ENCODE data around the gene FAM184B.

FAM184B gene

DNA sequence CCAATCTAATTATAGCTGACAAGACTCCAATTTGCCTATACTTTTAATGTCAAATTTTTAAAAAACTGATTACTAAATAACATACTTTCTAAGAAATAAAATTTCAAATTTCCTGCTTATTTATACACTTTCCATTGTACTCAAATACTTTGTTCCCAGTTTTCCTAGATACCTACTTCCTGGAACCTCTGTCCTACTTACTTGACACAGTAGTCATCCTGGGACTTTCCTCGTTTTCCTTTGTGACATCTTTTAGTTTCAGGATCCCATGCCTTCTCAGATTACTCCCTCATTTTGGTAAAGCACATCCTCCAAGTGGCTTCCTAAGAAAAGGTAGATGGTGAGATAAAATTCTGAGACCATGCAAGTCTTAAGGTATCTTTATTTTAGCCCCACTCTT, 13.3 kb upstream of the FAM184B start:
- no peak overlapping the region for H3K4me3 ChIP-seq (ENCODE audit: low read depth, low read length)
- no peak overlapping the region for H3K27ac ChIP-seq (ENCODE audit: extremely low read depth, low read depth, low read length)
- no peak for TF ChIP-seq ZNF19 (tag by site-specific recombination; IDR thresholded peaks at IDR 0.05; ENCODE audit: low read depth)
- no peak for TF ChIP-seq TRIM28 (IDR thresholded peaks at IDR 0.05; ENCODE audit: borderline replicate concordance, low read length)
- TF ChIP-seq SALL2 (tag by site-specific recombination; IDR thresholded peaks at IDR 0.05; ENCODE audit: borderline replicate concordance) = no peak
- TF ChIP-seq ZNF48 (tag by site-specific recombination; IDR thresholded peaks at IDR 0.05) = no peak
- TF ChIP-seq ZNF501 (tag by site-specific recombination; IDR thresholded peaks at IDR 0.05) = no peak
- TF ChIP-seq, protein P1, sequence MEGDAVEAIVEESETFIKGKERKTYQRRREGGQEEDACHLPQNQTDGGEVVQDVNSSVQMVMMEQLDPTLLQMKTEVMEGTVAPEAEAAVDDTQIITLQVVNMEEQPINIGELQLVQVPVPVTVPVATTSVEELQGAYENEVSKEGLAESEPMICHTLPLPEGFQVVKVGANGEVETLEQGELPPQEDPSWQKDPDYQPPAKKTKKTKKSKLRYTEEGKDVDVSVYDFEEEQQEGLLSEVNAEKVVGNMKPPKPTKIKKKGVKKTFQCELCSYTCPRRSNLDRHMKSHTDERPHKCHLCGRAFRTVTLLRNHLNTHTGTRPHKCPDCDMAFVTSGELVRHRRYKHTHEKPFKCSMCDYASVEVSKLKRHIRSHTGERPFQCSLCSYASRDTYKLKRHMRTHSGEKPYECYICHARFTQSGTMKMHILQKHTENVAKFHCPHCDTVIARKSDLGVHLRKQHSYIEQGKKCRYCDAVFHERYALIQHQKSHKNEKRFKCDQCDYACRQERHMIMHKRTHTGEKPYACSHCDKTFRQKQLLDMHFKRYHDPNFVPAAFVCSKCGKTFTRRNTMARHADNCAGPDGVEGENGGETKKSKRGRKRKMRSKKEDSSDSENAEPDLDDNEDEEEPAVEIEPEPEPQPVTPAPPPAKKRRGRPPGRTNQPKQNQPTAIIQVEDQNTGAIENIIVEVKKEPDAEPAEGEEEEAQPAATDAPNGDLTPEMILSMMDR (tag by site-specific recombination; IDR thresholded peaks at IDR 0.05) = no peak
- no peak for TF ChIP-seq SCRT2 (tag by site-specific recombination; IDR thresholded peaks at IDR 0.05)
- TF ChIP-seq REPIN1 (tag by site-specific recombination; IDR thresholded peaks at IDR 0.05; ENCODE audit: low read depth) = no peak
- TF ChIP-seq, protein P2, sequence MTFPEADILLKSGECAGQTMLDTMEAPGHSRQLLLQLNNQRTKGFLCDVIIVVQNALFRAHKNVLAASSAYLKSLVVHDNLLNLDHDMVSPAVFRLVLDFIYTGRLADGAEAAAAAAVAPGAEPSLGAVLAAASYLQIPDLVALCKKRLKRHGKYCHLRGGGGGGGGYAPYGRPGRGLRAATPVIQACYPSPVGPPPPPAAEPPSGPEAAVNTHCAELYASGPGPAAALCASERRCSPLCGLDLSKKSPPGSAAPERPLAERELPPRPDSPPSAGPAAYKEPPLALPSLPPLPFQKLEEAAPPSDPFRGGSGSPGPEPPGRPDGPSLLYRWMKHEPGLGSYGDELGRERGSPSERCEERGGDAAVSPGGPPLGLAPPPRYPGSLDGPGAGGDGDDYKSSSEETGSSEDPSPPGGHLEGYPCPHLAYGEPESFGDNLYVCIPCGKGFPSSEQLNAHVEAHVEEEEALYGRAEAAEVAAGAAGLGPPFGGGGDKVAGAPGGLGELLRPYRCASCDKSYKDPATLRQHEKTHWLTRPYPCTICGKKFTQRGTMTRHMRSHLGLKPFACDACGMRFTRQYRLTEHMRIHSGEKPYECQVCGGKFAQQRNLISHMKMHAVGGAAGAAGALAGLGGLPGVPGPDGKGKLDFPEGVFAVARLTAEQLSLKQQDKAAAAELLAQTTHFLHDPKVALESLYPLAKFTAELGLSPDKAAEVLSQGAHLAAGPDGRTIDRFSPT (tag by site-specific recombination; IDR thresholded peaks at IDR 0.05) = no peak
- TF ChIP-seq, protein P3, sequence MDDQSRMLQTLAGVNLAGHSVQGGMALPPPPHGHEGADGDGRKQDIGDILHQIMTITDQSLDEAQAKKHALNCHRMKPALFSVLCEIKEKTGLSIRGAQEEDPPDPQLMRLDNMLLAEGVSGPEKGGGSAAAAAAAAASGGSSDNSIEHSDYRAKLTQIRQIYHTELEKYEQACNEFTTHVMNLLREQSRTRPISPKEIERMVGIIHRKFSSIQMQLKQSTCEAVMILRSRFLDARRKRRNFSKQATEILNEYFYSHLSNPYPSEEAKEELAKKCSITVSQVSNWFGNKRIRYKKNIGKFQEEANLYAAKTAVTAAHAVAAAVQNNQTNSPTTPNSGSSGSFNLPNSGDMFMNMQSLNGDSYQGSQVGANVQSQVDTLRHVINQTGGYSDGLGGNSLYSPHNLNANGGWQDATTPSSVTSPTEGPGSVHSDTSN (CRISPR knock-in tag; IDR thresholded peaks at IDR 0.05) = no peak
- peaks cover 5 to 18% of the 10 kb centered on the region in 2 experiments; a peak in 2 of 3 replicates for H3K36me3 ChIP-seq (ENCODE audit: control insufficient read depth in 2 of 2, insufficient read depth in 1 of 2, low read length in 2 of 2)
- H3K9me3 ChIP-seq (ENCODE audit: control insufficient read depth, insufficient read depth, low read depth, low read length) = no peaks in the 10 kb centered on the region
- H3K4me1 ChIP-seq (ENCODE audit: control insufficient read depth, insufficient read depth, low read length) = no peaks in the 10 kb centered on the region
- CTCF ChIA-PET = no interaction called here
- POLR2A ChIA-PET = no interaction called here

DNA sequence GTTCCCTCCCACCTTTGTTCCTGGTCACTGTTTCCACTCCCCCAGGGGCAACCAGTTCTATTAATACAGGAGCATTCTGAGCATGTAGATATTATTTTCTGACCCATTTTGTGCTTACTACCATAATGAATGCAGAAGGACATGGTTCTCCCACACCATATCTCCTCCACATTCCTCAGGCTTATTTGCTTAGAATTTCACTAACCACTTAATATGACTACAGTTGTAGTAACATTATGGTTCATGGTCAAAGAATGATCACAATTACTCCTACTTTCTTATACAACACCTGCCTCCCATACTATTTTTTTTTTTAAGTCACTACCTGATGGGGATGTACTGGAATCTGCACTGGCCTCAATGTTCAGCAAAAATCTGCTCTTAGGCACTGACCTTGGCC, 7.5 kb upstream of the FAM184B start:
- Histone ChIP-seq H3K27ac (ENCODE audit: extremely low read depth, low read depth, low read length) (no peak overlapping the region), H3K9me3 (ENCODE audit: control insufficient read depth, insufficient read depth, low read depth, low read length) (no peaks in the 10 kb centered on the region), H3K4me3 (ENCODE audit: low read depth, low read length) (no peak overlapping the region), H3K4me1 (ENCODE audit: control insufficient read depth, insufficient read depth, low read length) (no peaks in the 10 kb centered on the region), H3K36me3 (ENCODE audit: control insufficient read depth in 2 of 2, insufficient read depth in 1 of 2, low read length in 2 of 2) (peaks cover 0 to 5% of the 10 kb centered on the region in 2 experiments; a peak in 1 of 3 replicates)
- ChIA-PET CTCF (interaction anchor here (1.8 kb wide), 1 partner anchor 19 kb away, joined by 6 read pairs; no protein-coding TSS in a partner anchor), POLR2A (no interaction called here)
- no peak for TF ChIP-seq ZNF274 (IDR thresholded peaks at IDR 0.05; ENCODE audit: low read length)
- no peak for TF ChIP-seq ZNF274 (tag by site-specific recombination; IDR thresholded peaks at IDR 0.05; ENCODE audit: borderline replicate concordance)
- no peak for TF ChIP-seq ZNF366 (tag by site-specific recombination; conservative IDR thresholded peaks at IDR 0.05)
- no peak for TF ChIP-seq ZNF707 (tag by site-specific recombination; IDR thresholded peaks at IDR 0.05)
- TF ChIP-seq, protein P4, sequence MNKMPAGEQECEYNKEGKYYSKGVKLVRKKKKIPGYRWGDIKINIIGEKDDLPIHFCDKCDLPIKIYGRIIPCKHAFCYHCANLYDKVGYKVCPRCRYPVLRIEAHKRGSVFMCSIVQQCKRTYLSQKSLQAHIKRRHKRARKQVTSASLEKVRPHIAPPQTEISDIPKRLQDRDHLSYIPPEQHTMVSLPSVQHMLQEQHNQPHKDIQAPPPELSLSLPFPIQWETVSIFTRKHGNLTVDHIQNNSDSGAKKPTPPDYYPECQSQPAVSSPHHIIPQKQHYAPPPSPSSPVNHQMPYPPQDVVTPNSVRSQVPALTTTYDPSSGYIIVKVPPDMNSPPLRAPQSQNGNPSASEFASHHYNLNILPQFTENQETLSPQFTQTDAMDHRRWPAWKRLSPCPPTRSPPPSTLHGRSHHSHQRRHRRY (tag by site-specific recombination; IDR thresholded peaks at IDR 0.05) = no peak
- no peak for TF ChIP-seq BCL11A (tag by site-specific recombination; IDR thresholded peaks at IDR 0.05; ENCODE audit: low read depth)
- no peak for TF ChIP-seq ZNF610 (tag by site-specific recombination; IDR thresholded peaks at IDR 0.05; ENCODE audit: borderline replicate concordance)
- TF ChIP-seq MEIS1 (CRISPR knock-in tag; IDR thresholded peaks at IDR 0.05; ENCODE audit: borderline replicate concordance) = no peak
- TF ChIP-seq ZNF555 (tag by site-specific recombination; conservative IDR thresholded peaks at IDR 0.05) = no peak
- no peak for TF ChIP-seq ZSCAN30 (tag by site-specific recombination; IDR thresholded peaks at IDR 0.05)
- TF ChIP-seq, protein P5, sequence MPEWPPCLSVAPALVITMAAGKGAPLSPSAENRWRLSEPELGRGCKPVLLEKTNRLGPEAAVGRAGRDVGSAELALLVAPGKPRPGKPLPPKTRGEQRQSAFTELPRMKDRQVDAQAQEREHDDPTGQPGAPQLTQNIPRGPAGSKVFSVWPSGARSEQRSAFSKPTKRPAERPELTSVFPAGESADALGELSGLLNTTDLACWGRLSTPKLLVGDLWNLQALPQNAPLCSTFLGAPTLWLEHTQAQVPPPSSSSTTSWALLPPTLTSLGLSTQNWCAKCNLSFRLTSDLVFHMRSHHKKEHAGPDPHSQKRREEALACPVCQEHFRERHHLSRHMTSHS (tag by site-specific recombination; IDR thresholded peaks at IDR 0.05) = no peak
- no peak for TF ChIP-seq ZNF48 (tag by site-specific recombination; IDR thresholded peaks at IDR 0.05)
- TF ChIP-seq ZEB2 (tag by site-specific recombination; IDR thresholded peaks at IDR 0.05) = no peak
- TF ChIP-seq OSR2 (tag by site-specific recombination; IDR thresholded peaks at IDR 0.05) = no peak
- TF ChIP-seq ZNF140 (tag by site-specific recombination; IDR thresholded peaks at IDR 0.05) = no peak
- TF ChIP-seq ZNF660 (tag by site-specific recombination; IDR thresholded peaks at IDR 0.05) = no peak
